H54 (cell line): ENCODE data around the gene KRI1.
A peak's percentile ranks its signal among the peaks of the same experiment; 100 is the strongest.

Experiments
- DNase-seq: peaks from one replicate; pipeline ENCODE4 v3.0.0; 2011; ENCODE audit warnings: low spot score, mixed read lengths; ENCODE audit not compliant: insufficient read length
- FAIRE-seq: peaks from 3 replicates; lab custom pipeline; 2011; peaks lifted over from hg19 to GRCh38; lab: Jason Lieb, UNC
- POLR2A ChIP-seq: IDR thresholded peaks from 2 replicates; pipeline ENCODE4 v1.6.1; 2011; ENCODE audit warnings: low read depth, mild to moderate bottlenecking, low read length

Gene KRI1

DNA sequence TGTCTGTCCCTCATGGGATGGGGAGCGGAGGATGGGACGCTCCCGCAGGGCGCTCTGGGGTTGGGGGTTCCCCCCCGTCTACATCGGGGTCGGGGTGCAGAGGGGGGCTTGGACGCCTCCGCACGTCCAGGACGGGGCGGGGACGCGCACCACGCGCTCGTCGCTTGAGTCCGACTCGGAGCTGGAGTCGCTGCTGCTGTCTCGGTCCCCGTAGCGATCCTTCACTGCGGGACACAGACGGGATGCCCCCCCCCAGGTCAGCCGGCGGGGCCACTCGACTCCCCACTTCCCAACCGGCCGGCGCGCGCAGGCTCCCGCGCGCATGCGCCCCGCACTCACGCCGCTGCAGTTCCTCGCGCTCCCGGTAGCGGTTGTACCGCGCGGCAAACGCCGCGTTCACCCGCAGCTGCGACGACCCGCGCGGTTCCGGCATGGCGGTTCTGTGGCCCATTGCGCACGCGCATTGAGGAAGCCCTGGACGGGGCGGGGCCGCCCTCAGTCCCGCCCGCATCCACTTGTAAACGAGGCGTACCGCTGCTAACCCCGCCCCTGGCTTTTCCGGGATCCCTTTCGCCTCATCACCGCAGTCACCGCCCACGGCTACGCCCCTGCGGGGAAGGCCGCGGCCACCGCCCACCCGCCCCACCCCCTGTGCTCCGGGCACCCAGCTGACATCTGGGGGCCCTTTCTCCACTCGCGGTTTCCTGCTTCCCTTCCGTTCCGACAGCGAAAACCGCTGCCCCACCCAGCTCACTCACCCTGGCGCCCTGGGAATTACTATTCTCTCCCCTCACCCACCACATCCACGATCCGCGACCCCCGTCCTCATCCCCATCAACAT is at the start of gene KRI1:
Gene KRI1, minus strand, starts transcription at position 444 of the 841 bp plus-strand sequence. Its CDS starts 11 bp downstream, at position 433.
- FAIRE-seq (no peak), DNase-seq (peak; percentile 95)
- peak; percentile 86 for TF ChIP-seq POLR2A

DNA sequence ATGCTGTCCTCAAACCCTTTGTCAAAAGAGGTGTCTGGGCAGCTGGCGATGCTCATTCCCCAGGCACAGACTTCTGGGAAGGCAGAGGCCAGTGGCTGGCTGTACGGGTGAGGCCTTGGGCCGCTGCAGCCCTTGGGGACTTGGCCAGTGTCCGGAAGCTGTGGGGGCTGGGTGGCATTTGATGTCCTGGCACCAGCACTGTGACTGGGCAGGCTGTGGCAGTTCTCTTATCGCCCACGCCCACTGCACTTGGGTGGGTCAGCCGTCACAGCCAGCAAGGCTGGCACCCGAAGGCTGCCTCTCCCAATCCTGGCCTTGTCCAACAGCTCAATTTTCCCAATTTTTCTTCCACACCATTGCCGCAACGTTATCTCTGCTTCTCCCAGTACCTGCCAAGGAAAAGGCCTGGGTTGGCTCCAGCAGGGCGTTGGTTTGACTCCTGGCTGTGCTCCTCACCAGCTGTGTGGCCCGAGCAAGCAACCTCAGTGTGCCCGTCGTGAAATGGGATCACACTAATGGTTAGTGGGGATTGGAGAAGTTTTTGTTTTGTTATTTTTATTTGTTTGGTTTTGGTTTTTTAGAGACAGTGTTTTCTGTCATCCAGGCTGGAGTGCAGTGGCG is 46.8 kb upstream of the KRI1 start:
- DNase-seq (no peak), FAIRE-seq (no peak)
- TF ChIP-seq POLR2A, result no peak

GRCh38 chr19:10611907-10612306 is 46.1 kb upstream of the KRI1 start:
- FAIRE-seq (no peak), DNase-seq (no peak)
- TF ChIP-seq POLR2A, result no peak

DNA sequence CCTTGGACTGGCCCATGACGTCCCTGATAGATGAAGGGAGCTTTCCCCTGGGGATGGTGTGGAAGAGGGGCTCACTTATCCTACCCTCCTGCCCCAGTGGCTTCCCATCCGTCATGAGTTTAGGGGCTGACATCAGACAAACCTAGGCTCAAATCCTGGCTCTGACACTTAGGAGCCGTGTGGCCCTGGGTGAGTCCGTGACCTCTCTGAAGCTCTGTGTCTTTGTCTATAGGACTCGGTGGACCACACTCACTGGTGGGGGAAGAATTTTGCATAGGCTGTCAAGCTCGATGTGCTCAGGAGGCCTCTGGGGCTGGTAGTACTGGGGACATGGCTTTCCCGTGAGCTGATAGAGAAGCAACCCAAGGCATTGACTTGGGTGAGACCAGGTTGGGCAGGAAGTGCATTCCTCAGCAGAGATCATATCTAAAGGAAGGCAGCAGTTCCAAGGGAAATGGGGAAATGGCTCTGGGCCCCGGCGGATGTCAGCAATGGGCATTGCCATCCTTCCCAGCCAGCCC is 38.7 kb upstream of the KRI1 start:
- DNase-seq (no peak), FAIRE-seq (no peak)
- no peak for TF ChIP-seq POLR2A

GRCh38 chr19:10603873-10604459 is 38.2 kb upstream of the KRI1 start:
- TF ChIP-seq POLR2A, result no peak
- FAIRE-seq, result no peak
- DNase-seq, result no peak

GRCh38 chr19:10603084-10603872 is 37.5 kb upstream of the KRI1 start:
- FAIRE-seq, result no peak
- TF ChIP-seq POLR2A, result no peak
- no peak for DNase-seq

GRCh38 chr19:10602330-10603083 is 36.7 kb upstream of the KRI1 start:
- FAIRE-seq, result no peak
- peak; percentile 87 for DNase-seq
- TF ChIP-seq POLR2A, result 0 out of 2 replicates have a peak, but pooled peaks have one; percentile 35

- FAIRE-seq (no peak), DNase-seq (no peak)
- no peak for TF ChIP-seq POLR2A
Observed at GRCh38 chr19:10601999-10602329, 36.2 kb upstream of the KRI1 start.

GRCh38 chr19:10600149-10600548 is 34.3 kb upstream of the KRI1 start:
- FAIRE-seq (no peak), DNase-seq (no peak)
- TF ChIP-seq POLR2A, result no peak

GRCh38 chr19:10593820-10594637 is 28.2 kb upstream of the KRI1 start:
- no peak for FAIRE-seq
- no peak for DNase-seq
- TF ChIP-seq POLR2A, result no peak

- FAIRE-seq (no peak), DNase-seq (no peak)
- TF ChIP-seq POLR2A, result no peak
Observed at GRCh38 chr19:10593148-10593547, 27.3 kb upstream of the KRI1 start.

DNA sequence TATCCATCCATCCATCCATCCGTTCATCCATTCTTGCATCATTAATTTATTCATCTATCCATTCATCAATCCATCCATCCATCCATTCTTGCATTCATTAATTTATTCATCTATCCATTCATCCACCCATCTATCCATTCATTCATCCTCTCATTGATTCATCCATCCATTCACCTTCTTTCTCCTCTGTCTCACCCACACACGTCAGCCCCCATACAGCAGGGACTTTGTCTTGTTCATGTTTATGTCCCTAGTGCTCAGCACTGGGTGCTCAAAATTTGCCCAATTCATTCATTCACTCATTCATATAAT is 22.0 kb upstream of the KRI1 start:
- no peak for DNase-seq
- TF ChIP-seq POLR2A, result no peak
- no peak for FAIRE-seq
